Measurements from ENCODE around the gene RNF212B. TPM values are rescaled to one million over a fixed set of nuclear protein-coding genes. Genes with fewer than 3 reads are reported as not detected.
A peak's percentile ranks its signal among the peaks of the same experiment; 100 is the strongest.

Gene RNF212B
- polyA plus RNA-seq, 1 donor from 2014 or later: not detected

DNA sequence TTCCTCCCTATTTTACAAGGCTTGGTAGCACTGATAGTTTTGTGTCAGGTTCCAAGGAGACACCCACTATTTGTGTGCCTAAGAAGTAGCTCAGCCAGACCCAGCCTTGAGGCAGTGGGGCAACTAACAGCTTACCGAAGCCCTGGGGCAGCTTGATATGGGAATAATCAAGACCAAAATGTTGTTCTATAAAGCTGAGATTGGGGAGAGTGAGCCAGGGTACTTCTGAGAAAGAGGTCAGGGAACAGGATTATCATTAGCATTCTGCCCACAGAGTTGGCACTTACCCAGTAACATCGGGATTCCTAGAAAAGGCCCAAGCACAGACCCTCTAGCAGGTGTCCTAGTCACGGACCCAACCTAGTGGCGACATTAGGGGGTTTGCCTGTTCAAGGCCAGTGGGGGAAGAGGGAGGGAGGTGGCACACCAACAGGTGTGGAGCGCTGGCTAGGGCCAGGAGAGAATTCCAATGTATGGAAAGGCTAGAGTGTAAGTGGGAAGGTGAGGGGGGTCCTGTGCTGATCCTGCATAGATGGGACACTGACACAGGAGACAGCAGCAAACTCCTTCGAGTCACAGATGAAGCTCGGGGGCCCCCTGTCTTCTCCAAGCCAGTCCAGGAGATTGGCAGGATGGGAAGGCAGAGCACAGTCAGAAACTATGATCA is 60.0 kb downstream of the RNF212B start:
- Mint-ChIP-seq H3K27me3 (no peaks in the 10 kb centered on the region), H3K4me1 (peaks cover 8 to 24% (median 17%) of the 10 kb centered on the region in 3 donors), H3K27ac (peak overlapping the region in 1 of 3 donors; percentile 97), H3K9me3 (no peaks in the 10 kb centered on the region), H3K36me3 (no peaks in the 10 kb centered on the region), H3K4me3 (peak overlapping the region in 1 of 4 donors; percentile 53)

DNA sequence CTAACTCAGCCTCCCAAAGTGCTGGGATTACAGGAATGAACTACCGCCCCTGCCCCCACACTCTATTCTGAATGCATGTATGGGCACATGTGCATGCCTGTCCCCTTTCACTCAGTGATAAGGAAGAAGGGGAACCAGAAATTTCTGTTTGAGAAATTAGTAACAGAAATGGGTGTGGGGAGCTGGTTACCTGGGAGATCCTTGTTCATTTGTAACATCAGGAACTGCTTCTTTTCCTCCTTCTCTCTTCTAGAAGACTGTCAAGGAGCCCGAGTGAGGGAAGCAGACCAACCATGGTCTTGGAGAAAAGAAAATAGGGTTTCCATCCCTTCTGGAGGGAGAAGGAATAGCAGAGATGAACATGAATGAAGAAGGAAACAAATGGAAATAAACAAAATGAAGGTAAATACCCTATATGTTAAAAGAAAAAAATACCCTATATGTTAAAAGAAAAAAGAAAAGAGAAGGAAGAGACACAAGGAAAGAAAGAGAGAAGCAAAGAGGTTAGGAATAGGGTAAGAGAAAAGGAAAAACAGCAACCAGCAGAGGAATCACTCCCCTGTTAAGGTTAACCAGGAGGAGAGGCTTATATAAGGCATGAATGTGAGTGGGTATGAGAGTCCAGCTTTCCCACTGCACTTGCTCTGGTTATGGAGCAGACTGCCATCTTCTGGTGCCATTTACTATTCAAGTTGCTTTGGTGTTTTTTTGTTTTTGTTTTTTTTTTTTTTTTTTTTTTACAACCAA is 61.6 kb downstream of the RNF212B start:
- Mint-ChIP-seq H3K9me3 (no peaks in the 10 kb centered on the region), H3K4me3 (peak overlapping the region; percentile 44 to 99 (median 94)), H3K27me3 (no peaks in the 10 kb centered on the region), H3K27ac (peak overlapping the region; percentile 95 to 98 (median 97)), H3K36me3 (no peaks in the 10 kb centered on the region), H3K4me1 (peaks cover 13 to 18% (median 18%) of the 10 kb centered on the region in 3 donors)

DNA sequence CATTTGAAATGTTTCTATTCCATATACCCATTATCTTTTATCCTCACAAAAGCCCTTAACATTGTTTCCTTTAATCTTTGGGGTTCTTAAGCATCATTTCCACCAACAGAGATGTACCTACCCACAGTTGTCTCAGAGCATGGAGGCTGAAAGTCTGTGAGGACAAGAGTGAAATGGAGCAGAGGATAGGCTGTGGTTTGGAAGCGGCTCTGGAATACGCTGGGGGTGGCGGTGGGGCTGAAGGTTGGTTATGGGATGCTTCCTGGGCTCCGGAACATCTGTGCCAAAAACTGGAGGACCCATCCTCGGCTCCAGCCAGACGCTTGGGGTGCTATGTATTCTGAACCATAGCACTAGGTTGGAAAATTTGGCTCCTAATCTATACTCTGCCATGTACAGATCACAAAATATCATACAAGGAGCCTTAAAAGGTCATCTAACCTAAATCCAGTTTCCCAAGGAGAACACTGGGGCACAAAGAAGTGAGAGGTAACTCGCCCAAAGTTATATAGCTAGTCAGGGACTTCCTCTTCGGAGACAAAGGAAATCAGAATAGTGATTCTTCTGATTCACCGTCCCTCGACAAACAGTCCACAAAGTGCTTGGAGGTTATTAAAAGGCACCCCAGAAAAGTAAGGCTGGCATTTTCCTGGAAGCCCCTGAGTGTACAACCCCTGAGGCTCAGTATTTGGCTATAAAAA is 62.4 kb downstream of the RNF212B start:
- H3K9me3 Mint-ChIP-seq: no peaks in the 10 kb centered on the region
- no peaks in the 10 kb centered on the region for H3K36me3 Mint-ChIP-seq
- peak overlapping the region; percentile 95 to 98 (median 97) for H3K27ac Mint-ChIP-seq
- H3K4me3 Mint-ChIP-seq: peak overlapping the region; percentile 92 to 99 (median 98)
- no peaks in the 10 kb centered on the region for H3K27me3 Mint-ChIP-seq
- peaks cover 10 to 14% (median 13%) of the 10 kb centered on the region in 3 donors for H3K4me1 Mint-ChIP-seq

DNA sequence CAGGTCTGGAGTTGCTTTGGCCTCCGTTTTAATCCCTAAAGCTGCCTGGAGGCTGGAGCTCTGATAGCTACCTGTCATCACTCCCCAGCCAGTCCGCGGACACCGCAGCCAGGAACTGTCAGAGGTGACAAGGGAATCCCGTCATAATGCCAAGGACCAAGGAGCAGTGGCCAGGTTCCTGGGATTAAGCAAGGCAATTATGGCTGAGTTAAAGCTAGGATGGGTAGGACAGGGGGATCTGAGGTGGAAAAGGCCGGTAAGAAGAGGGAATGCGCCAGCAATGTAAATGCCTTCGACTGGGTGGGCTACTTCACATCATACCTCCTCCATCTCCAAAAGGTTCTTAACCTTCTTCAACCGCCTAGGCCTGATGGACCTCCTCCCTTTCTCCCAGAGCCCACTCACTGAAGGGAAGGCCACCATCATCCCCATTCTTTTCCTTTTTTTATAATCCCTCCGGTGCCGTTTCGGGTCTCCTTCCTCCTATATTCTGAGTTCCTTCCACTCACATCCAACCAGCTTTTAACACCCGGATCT is 63.0 kb downstream of the RNF212B start:
- Mint-ChIP-seq H3K27me3 (no peaks in the 10 kb centered on the region), H3K9me3 (no peaks in the 10 kb centered on the region), H3K36me3 (no peaks in the 10 kb centered on the region), H3K4me1 (peaks cover 9 to 12% (median 12%) of the 10 kb centered on the region in 3 donors), H3K27ac (peak overlapping the region; percentile 95 to 98 (median 97)), H3K4me3 (peak overlapping the region; percentile 92 to 99 (median 98))

DNA sequence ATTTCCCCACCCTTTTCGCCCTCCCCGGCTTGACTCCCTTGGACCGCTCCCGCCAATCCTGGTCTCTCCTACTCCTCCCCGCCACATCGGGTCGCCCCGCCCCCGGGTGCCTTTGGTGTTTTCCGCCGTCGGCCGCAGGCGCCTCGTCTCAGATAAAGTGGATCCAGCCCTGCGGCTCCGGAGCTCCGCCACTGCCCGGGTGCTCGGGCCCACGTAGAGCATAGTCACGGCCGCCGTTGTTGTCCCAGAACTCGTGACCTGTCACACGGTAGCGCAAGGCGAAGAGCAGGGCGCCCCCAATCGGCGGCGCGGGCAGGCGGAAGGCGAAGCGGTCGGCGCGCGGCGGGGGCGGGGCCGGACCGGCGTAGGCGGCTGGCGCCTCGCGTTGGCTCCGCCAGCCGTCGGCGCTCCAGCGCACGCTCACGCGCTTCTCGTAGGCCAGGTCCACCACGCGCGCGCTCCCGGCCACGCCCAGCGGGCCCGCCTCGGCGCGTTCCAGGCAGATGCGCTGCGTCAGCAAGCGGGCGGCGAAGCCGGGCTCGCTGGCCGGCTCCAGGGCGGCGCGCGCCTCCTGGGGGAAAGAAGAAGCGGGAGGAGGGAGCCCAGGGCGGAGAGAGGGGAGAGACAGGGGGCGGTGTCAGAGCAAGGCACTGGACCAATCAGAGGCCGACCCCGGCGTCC is 63.7 kb downstream of the RNF212B start:
- no peaks in the 10 kb centered on the region for H3K27me3 Mint-ChIP-seq
- H3K4me3 Mint-ChIP-seq: peak overlapping the region; percentile 92 to 99 (median 98)
- H3K4me1 Mint-ChIP-seq: peaks cover 12 to 18% (median 17%) of the 10 kb centered on the region in 3 donors
- no peaks in the 10 kb centered on the region for H3K9me3 Mint-ChIP-seq
- H3K27ac Mint-ChIP-seq: peak overlapping the region; percentile 95 to 98 (median 97)
- no peaks in the 10 kb centered on the region for H3K36me3 Mint-ChIP-seq

DNA sequence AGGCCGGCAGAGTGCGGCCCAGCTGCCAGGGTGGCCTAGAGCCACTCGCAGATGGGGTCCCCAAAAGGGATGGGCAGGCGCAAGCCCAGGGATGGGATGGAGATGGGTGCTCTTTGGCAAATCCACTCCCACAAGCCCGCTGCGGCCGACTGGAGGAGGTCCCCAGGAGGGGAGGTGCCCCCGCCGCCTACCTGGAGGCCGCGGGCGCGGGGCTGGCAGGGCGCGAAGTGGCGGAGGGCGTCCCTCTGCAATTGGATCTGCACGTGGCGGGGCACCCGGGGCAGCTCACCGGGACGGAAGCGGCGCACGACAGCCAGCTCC is 64.2 kb downstream of the RNF212B start:
- Mint-ChIP-seq H3K36me3 (no peaks in the 10 kb centered on the region), H3K27ac (peak overlapping the region; percentile 93 to 97 (median 95)), H3K27me3 (no peaks in the 10 kb centered on the region), H3K4me3 (peak overlapping the region; percentile 92 to 99 (median 98)), H3K4me1 (peaks cover 12 to 18% (median 17%) of the 10 kb centered on the region in 3 donors), H3K9me3 (no peaks in the 10 kb centered on the region)

DNA sequence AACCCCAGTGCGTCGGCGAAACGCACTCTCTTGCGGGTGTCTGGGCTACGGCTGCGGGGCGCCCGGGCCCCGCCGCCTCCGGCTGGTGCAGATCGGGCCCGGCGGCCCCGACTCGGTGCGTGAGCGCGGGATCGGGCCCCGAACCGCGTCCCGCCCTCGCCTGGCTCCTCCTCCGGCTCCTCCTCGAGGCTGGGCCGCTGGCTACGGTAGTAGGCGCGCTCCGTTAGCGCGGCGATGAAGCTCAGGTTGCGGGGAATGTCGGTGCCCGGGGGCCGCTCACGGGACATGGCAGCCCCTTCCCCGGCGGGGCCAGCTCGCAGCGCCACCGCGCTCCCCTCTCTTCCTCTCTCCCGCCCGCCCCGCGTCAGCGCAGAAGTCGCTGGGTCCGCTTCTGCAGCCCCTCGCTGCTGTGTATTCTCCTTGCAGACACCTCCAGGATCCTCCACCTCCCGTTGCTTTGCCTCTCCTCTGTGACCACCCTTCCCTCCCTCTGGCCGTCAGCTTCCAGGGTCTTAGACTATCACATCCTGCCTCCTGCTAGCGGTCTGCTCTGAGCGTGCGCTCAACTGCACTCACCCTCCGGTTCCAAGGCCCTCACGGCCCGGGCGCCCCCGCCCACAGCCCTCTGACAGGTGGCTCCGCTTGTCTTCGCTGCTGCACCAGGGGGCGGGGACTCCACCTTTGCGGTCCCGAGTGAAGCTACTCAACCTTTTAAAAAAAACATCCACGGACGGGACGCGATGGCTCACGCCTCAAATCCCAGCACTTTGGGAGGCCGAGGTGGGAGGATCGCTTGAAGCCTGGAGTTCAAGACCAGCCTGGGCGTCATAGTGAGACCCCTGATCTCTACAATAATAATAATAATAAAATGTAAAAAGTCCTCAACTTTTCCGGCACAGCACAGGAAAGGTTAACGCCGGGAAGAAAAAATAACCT is 64.8 kb downstream of the RNF212B start, which contains the start of gene PPP1R3E:
Gene PPP1R3E, minus strand, starts transcription at position 570 of the 936 bp plus-strand sequence. Its CDS starts 283 bp downstream, at position 287.
- H3K36me3 Mint-ChIP-seq: no peaks in the 10 kb centered on the region

DNA sequence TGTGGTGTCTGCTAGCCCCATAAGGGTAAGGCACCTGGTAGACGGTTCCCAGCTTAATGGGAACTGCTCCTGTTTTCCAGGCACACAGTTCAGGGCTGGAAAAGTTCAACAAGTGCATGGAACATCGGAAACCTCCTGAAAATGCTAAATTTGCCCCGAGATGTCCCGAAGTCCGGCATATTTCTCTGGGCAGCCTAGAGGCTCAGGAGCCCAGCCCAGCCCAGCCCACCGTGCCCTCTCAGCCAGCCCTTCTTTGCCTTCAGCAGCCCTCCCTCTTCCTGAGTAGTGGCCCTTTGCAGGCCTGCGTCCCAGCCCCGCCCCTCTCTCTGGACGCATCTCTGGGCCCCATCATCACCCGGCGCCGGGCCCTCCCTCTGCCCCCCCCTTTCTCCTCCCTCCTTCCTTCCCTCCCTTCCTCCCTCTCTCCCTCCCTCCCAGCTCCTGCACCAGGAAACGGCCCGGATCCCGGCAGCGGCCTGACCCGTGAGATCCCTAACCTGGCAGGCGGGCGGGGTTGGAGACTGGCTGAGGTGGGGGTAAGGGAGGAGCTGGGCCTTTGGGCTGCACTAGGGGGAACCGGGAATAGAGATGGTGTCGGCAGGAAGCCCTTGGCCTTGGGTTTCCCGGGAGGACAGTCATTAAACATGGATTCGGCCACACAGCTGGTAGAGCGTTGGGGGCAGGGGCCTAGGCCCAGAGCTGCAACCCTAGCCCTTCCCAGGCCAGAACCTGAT is 68.8 kb downstream of the RNF212B start, which contains the start of gene BCL2L2:
Gene BCL2L2, plus strand, starts transcription at position 422 of the 734 bp plus-strand sequence. CDS start 935 bp downstream, outside the sequence.
- Mint-ChIP-seq H3K4me3 (peak within 1 kb of the TSS; percentile 78 to 94 (median 91)), H3K4me1 (peaks cover 16 to 25% (median 23%) of the 10 kb centered on the region in 3 donors), H3K27ac (peak within 1 kb of the TSS; percentile 71 to 93 (median 87)), H3K9me3 (no peaks in the 10 kb centered on the region), H3K27me3 (no peaks in the 10 kb centered on the region), H3K36me3 (peaks cover 2% of the 10 kb centered on the region)

More for the DNA sequence above, 64.8 kb downstream of the RNF212B start, which contains the start of gene PPP1R3E:
- H3K4me1 Mint-ChIP-seq: peaks cover 16 to 24% (median 23%) of the 10 kb centered on the region in 3 donors
- peak within 1 kb of the TSS; percentile 97 to 99 (median 98) for H3K27ac Mint-ChIP-seq
- H3K4me3 Mint-ChIP-seq: peak within 1 kb of the TSS; percentile 92 to 99 (median 99)
- no peaks in the 10 kb centered on the region for H3K27me3 Mint-ChIP-seq
- H3K9me3 Mint-ChIP-seq: no peaks in the 10 kb centered on the region

DNA sequence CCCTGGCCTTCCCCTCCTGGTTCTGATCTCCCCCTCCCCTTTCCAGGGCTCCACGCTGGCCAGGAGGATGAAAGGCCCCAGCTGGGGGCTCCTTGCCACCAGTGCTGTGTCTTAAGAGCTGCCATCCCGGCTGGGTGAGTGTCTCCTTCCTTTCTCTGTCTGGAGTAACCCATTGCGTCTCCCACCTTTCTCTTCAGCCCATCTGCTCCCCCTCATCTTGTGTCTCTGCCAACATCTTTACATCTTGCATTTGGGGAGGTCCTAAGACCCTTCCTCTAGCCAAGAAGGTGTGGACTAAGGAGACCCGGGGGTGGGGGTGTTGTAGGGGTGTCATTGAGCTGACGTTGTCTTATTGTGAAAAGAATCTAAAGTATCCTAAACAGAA is 69.4 kb downstream of the RNF212B start:
- no peaks in the 10 kb centered on the region for H3K9me3 Mint-ChIP-seq
- H3K27ac Mint-ChIP-seq: peak overlapping the region; percentile 71 to 93 (median 87)
- no peaks in the 10 kb centered on the region for H3K27me3 Mint-ChIP-seq
- peaks cover 2% of the 10 kb centered on the region for H3K36me3 Mint-ChIP-seq
- H3K4me1 Mint-ChIP-seq: peaks cover 16 to 25% (median 23%) of the 10 kb centered on the region in 3 donors
- H3K4me3 Mint-ChIP-seq: peak overlapping the region; percentile 78 to 94 (median 91)

DNA sequence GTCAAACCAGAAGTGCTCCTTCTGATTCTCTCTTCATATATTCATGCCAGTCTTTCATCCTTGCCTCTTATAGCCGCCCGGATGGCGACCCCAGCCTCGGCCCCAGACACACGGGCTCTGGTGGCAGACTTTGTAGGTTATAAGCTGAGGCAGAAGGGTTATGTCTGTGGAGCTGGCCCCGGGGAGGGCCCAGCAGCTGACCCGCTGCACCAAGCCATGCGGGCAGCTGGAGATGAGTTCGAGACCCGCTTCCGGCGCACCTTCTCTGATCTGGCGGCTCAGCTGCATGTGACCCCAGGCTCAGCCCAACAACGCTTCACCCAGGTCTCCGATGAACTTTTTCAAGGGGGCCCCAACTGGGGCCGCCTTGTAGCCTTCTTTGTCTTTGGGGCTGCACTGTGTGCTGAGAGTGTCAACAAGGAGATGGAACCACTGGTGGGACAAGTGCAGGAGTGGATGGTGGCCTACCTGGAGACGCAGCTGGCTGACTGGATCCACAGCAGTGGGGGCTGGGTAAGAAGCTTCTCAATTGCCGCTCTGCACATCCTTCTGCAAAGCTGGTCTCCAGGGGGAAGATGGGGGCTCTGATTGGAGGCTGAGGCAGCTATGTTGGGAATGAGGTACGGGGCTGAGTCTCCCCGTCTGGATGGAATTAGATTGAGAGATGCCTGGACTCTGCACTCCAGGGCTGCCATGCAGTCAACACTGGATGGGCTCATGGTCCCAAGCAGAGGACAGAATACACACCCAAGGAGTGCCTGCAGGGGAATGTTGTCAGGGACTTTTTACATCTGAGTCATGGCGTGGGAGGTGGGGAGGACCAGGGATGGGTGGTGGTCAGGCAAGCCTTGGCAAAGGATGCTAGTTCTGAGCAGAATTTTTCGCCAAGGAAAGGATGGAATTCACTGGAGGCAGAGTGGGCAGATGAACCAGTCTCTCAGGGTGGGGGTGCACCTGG is 70.2 kb downstream of the RNF212B start:
- peaks cover 16 to 25% (median 23%) of the 10 kb centered on the region in 3 donors for H3K4me1 Mint-ChIP-seq
- peaks cover 2% of the 10 kb centered on the region for H3K36me3 Mint-ChIP-seq
- no peaks in the 10 kb centered on the region for H3K27me3 Mint-ChIP-seq
- peak overlapping the region; percentile 78 to 94 (median 91) for H3K4me3 Mint-ChIP-seq
- H3K27ac Mint-ChIP-seq: peak overlapping the region in 2 of 3 donors; percentile 53 to 87
- H3K9me3 Mint-ChIP-seq: no peaks in the 10 kb centered on the region

DNA sequence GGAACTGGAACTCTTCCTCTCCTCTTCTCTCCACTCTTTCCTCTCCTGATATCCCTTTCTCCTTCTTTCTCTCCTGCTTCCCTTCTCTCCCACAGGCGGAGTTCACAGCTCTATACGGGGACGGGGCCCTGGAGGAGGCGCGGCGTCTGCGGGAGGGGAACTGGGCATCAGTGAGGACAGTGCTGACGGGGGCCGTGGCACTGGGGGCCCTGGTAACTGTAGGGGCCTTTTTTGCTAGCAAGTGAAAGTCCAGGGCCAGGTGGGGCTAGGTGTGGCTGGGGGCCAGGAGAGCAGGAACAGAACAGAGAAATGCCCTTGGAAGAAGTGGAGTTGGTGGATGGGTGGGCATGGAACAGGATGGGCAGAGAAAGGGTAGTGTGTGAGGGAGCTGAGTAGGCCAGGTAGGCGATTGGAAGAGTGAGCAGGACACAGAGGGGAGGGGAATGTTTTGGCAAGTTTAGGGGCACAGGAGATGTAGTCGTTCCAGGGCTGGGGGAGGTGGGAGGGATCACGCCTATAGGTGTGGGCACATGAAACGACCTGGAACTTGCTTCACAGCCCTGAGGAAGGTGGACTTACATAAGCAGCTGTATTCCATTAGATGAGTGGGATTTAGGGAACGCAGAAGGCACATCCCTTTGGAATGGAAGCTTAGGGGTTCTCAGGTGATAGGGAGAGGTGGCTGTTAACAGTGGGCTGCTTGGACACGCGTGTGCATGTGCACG is 71.1 kb downstream of the RNF212B start:
- peaks cover 2% of the 10 kb centered on the region for H3K36me3 Mint-ChIP-seq
- peaks cover 16 to 20% (median 20%) of the 10 kb centered on the region in 3 donors for H3K4me1 Mint-ChIP-seq
- peak overlapping the region in 2 of 4 donors; percentile 31 to 88 for H3K4me3 Mint-ChIP-seq
- H3K27me3 Mint-ChIP-seq: no peaks in the 10 kb centered on the region
- H3K9me3 Mint-ChIP-seq: no peaks in the 10 kb centered on the region
- H3K27ac Mint-ChIP-seq: no peak overlapping the region

Measured in IgD-negative memory B cell (primary cell).